Measurements from ENCODE around the gene RALGAPB.
"Not testable (repeated sequence)": the region's sequence is repeated elsewhere in the genome, so short reads cannot be mapped to it uniquely, and the experiment has no call there.

Gene RALGAPB

DNA sequence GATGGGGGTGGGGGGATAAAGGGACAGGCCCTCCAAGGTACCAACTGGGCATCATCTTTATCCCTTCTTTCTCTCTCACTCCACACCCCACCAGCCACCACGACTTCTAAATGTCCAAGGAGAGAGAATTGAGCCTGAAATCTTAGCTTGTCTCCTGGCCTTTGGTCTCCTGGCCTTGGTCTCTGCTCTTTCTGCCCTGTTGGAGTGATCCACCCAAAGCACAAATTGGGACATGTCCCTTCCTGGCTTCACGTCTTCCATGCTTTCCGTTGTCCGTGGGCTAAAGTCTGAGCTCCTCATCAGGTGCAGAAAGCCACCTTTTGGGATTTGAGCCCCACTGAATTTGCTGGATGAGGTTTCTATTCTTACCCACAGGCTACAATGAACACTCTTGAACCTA lies 116.7 kb downstream of the RALGAPB start:
- DNase-seq, result no peak

DNA sequence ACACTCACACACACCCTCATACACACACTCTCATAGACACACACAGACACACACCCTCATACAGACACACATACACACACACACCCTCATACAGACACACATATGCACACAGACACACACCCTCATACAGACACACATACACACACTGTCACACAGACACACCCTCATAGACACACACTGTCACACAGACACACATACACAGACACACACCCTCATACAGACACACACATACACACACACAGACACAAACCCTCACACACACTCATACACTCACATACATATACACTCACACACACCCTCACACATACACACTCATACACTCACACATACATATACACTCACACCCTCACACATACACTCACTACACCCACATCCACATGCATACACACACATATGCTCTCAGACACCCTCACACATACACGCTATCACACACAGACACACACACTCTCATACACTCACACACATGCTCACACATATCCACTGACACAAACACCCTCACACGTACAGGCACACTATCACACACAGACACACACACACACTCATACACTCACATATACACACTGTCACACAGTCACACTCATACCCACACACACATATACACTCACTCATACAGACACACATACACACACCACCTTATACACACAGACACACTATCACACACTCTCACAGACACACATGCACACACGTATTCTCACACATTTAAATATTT lies 117.5 kb downstream of the RALGAPB start:
- no peak for DNase-seq

DNA sequence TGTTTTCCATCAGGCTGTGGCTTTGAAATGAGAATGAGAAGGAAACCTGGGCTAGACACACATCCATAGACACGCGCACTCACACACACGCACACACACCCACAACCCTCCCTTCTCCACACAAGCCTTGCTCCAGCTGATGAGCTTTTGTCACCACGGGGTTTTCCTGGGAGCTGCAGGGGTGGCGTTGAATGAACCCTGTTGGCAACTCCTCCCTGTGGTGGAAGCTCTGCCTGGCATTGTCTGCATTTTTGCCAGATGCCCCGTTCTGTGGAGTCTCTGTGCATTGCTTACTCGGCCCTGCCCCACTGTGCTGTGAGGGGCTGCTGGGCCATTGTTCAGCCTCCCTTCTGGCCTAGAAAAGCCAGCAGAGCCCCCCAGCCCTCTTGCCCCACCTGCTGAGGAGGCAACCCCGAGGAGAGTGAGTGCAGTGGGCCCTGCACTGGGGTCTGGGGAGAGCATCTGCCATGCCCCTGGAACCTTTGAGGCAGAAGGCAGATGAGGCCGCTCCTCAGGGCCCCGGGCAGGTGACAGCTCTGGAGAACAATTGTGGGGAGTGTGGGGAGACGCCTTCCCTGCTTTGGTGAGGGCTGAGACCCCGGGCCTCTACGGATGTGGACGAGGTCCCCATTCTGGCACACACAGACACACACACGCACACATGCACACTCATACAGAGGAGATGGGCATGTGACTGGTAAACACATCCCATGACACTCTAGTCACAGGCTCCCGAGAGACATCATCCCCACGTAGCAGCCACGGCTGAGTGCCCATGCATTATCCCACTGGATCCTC lies 118.2 kb downstream of the RALGAPB start:
- DNase-seq, result no peak

DNA sequence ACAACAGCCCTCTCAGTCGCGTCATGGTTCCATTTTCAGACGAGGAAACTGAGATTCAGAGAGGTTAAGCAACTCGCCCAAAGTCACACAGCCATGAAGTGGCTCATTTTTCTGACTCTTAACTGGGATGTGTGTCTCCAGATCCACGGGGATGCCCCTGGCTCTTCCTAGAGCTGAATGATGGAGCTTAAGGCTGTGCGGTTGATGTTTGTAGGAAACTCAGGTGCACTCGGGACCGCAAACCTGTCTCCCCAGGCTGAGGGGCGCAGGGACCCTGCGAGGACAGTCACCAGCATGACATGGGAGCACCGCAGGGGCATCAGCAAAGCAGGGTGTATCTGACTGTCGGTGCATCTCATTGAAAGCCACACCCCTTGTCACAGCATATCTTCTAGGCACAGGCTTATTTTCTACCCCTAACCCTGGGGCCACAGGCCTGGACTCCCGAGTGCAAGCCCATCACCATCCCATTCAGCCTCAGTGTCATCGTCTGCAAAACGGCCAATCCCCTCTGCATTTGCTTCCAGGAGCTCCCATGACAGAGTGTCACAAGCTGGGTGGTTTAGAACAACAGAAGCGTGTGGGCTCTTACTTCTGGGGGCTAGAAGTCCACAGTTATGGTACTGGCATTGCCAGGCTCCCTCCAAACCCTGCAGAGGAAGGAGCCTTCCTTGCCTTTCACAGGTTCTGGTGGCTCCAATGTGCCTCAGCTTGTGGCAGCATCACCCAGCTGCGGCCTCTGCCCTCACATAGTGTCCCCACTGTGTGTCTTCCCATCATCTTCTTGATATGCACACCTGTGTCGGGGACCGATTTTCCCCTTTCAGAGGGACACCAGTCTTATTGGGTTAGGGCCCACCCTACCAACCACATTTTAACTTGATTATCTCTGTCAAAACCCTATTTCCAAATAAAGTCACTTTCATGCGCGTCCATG lies 119.1 kb downstream of the RALGAPB start:
- no peak for DNase-seq

- not testable (repeated sequence) for DNase-seq
These were observed 119.8 kb downstream of the RALGAPB start for GRCh38 chr20:38592411-38592790.

DNA sequence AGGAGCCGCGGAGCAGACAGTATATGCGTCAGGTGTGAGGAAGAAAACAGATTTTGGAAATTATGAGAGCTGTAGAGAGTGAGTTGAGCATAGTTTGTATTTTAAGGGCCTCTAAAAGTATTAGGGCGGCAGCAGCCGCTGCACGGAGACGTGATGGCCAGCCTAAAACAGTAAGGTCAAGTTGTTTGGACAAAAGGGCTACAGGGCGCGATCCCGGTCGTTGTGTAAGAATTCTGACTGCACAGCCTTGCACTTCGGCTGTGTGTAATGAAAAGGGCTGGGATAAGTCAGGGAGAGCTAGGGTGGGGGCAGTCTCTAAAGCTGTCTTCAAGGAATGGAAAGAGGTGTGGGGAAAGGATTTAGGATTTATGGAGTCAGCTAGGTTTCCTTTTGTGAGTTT lies 121.6 kb downstream of the RALGAPB start:
- not testable (repeated sequence) for DNase-seq

DNA sequence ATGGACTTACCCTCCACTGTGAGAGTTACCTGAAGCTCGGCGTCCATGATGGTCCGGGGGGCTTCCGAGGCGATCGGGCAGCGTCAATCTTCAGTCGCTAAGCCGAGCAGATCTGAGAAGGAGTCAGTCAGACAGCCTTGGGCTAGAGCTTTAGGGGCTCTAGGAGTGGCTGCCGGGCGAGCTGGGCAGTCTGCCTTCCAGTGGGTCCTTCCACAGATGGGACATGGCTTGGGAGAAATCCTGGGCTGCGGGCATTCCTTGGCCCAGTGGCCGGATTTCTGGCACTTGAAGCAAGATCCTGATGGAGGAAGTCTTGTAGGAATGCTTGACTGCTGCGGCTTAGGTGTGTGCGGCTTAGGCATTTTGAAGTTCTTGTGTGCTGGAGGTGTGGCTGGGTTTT lies 123.2 kb downstream of the RALGAPB start:
- DNase-seq, result not testable (repeated sequence)

DNA sequence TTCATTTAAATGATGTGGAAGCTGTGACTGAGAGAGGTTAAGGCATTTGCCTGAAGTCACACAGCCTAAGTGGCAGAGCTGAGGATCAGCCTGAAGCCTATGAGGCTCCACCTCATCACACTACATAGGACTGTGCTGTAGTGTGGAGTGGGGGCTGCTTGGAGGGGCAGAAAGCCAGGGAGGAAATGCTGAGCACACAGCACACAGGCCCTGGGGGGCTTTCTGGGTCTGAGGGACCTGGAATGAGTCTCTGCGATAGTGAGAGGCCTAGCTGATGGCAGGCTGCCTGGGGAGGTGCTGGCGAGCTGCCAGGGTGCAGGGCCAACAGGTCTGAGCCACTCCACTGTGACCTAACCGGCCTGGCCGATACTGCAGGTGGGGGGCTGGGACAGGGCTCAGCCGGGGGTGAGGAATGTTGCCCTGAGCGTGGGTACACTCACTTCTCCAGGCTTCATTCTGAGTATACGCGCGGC lies 126.8 kb downstream of the RALGAPB start:
- no peak for DNase-seq

DNA sequence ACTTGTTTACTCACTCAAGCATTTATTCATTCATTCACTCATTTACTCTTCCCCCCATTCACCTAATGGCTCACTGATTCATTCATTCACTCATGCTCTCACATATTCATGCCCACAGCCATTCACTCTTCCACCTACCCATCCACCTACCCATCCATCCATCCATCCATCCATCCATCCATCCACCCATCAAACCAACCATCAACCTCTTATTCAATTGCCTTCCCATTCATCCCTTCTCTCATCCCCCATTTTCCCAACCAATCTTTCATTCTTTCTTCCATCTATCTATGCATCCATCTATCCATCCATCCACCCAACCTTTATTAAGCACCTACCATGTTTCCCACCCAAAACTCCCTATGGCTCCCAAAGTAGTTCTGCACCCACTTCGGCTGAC lies 127.4 kb downstream of the RALGAPB start:
- DNase-seq, result no peak

DNA sequence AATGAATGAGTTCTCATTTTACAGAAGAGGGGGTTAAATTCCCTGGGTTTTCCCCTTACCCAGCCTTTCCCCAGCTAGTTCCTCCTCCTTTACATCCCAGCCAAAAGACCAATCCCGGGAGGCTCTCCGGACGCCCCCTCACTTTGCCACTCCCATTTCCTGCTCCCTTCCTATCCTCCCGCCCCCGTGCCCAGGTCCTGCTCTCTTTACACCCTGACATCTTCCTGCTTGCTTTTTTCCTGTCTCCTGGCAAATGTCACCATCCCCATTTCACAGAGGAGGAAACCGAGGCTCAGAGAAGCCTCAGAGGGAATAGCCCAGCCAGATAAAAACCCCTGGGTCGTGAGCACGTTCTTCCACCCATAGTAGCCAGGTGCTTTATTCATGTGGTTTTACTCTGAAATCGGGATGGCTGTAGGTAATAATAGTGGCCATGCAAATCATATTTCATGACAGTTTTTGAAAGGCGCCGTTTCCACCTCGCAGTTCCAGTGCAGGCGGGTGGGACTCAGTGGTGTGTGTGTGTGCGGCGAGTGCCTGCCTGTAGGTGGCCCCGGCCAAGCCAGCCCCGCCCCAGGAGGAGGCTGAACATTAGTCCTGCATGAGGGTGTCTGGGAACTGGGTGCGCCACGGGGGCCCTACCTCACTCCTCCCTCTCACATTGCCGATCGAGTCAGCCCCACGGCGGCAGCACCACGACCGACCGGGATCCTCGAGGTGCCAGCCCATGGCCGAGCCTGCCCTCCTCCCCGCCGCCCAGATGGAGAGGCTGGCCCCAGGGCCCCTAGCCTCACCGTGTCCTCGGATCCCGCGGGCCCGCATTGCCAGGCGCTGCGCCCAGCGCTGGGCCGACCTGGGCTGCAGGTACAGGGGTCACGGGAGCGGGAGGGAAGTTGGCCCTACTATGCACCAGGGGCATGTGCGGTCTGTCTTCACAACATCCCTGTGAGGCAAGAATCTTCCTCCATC lies 128.9 kb downstream of the RALGAPB start, which contains the start of gene ARHGAP40:
Gene ARHGAP40 (plus strand): TSS at position 594 of the 969 bp plus-strand sequence.
- DNase-seq, result no peak

DNA sequence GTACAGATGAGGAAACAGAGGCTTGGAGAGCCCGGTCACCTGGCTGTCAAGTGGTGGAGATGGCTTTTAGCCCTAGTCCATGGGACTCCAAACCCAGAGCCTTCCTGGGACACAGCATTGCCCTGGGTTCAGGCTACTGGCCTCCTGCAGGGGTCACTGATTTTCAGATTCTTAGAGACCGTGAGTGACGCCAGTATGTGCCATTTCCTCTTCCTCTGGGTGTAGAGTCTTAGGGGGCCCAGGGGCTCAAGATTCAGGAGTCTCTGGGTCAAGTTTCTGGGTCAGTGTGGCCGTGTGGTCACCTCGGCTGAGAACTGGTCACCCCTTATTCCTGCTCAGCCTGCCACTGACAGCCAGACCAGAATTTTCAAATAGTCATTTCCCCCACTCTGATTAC lies 129.5 kb downstream of the RALGAPB start:
- no peak for DNase-seq

- DNase-seq, result no peak
These were observed 130.6 kb downstream of the RALGAPB start for GRCh38 chr20:38603286-38603685.

- DNase-seq, result no peak
These were observed 132.2 kb downstream of the RALGAPB start for GRCh38 chr20:38604873-38605303.

DNA sequence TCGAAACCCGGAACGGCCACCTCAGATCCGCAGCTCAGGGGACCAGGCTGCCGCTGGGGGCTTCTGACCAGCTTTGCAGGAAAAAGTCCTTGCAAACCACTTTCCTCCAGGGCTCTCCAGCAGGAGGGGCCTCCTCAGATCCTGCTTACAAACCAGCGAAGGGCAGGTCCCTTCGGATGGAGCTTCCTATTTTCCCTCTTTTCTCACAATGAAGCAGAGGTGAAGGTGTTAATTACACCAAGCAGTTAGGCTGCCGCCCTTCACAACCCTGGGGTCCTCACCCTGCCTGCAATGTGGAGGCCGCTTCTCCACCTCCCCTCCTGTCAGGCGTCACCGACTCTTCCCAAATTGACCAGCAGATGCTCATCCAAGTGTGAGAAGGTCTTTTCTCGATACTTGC lies 134.7 kb downstream of the RALGAPB start:
- DNase-seq, result no peak

DNA sequence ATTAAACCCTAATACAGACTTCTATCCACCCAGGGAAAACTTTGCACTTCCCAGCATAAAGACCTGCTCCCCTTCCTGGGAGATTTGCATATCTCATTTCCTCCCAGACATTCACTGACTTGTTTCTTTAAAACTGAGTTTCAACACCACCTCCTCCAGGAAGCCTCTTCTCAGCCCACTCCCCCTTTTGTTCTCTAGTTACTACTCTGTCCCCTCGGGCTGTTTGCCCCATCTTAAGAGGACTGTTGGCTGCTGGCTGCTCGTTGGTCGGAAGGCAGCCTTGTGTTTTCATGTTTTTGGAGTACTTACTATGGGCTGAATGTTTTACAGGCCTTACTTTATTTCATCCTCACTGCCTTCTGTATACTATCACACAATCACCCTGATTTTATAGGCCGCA lies 135.5 kb downstream of the RALGAPB start:
- no peak for DNase-seq

- DNase-seq, result no peak
These were observed 137.2 kb downstream of the RALGAPB start for GRCh38 chr20:38609815-38610214.

DNA sequence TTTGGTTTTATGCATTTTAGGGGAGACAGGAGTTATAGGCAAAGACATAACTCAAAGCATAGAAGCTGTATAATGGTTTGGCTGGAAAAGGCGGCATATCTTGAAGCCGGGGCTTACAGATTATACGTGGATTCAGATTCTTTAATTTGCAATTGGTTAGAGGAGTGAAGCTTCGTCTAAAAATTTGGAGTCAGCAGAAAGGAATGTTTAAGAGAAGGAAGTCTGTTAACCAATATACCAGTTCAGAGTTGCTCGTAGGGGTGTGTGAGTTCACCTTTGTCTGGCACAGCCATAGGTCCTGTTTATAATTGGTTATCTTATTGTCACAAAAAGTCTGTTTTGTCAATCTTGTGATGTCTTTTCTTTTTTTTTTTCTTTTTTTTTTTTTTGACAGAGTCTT lies 137.9 kb downstream of the RALGAPB start:
- DNase-seq, result no peak

GRCh38 chr20:38612751-38613515 lies 140.3 kb downstream of the RALGAPB start:
- no peak for DNase-seq

- no peak for DNase-seq
These were observed 142.6 kb downstream of the RALGAPB start for GRCh38 chr20:38615283-38615682.

DNA sequence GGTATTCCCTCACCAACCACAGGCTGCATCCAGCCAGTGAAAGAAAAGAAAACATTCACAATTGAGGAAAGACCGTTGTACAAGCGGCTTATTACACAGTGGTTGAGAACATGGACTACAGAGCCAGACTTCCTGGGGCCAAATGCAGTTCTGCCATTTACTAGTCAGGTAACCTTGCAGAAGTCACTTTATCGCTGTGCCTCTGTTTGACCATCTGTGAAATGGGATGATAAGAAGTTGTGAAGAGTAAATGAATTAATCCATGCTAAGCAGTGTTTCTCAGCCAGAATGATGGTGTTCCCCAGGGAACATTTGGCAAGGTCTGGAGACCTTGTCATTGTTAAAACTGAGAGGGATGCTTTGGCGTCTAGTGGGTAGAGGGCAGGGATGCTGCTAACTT lies 143.8 kb downstream of the RALGAPB start:
- no peak for DNase-seq
